Activated CD4-positive, alpha-beta T cell treated with anti-CD3 and anti-CD28 coated beads, Interleukin-2, amount 50 U/mL, for 48 hours (primary cell): ENCODE measurements around the gene SLC13A3.
"Not testable (repeated sequence)": the region's sequence is repeated elsewhere in the genome, so short reads cannot be mapped to it uniquely, and the experiment has no call there.

ENCODE experiments used
- DNase-seq, 2 experiments: peaks; one replicate each; pipeline ENCODE4 v3.0.0-alpha.2; 2020

Gene SLC13A3

DNA sequence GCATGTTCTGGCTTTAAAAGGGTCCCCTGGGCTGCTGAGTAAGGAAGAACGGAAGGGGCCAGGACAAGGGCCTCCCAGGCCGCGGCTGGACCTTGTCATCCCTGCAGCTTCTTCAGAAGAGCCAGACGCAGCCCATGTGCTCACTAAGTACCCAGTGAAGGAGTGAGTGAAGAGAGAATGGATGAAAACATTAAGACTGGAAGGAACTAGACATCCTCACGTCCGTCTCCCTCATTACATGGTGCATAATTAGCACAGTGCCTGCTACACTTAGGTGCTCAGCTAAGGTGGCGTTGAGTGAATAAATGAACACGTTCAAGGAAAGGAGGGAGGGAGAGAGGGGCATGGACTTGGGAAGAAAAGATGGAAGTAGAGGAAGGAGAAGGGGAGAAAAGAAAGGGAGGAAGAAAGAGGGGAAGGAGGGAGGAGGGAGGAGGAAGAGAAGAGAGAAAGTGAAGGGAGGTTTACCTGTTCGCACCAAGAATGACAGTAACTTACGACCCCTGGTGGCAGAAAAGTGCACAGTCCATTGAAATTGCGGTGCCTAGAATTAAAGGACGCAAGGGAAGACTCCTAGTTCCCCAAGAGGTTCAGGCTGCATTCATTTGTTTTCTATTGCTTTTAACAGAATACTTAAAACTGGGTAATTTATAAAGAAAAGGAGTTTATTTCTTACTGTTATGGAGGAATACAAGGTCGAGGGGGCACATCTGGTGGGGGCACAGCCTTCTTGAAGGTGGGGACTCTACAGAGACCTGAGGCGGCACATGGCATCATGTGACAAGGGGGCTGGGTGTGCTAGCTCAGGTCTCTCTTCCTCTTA is 30.0 kb upstream of the SLC13A3 start:
- DNase-seq = peak; percentile 72 to 81

- DNase-seq = no peak
Observed at GRCh38 chr20:46680684-46681031, 29.4 kb upstream of the SLC13A3 start.

DNA sequence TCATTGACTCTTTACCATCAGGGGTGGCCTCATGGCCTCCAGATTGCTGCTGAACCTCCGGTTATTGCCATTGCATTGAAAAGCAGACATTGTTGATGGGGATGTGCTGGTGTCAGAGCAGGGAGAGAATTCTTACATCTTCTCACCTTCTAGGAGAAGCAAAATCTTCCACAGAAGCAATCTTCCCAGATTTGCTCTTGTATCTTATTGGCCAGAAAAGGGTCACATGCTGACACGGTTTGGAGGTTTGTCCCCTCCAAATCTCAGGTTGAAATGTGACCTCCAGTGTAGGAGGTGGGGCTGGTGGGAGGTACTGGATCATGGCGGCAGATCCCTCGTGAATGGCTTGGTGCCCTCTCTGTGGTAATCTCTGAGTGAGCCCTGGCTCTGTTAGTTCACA is 27.3 kb upstream of the SLC13A3 start:
- DNase-seq = no peak

- DNase-seq = no peak
Observed at GRCh38 chr20:46677608-46678007, 26.3 kb upstream of the SLC13A3 start.

- not testable (repeated sequence) for DNase-seq
Observed at GRCh38 chr20:46676649-46677316, 25.5 kb upstream of the SLC13A3 start.

GRCh38 chr20:46674253-46675083 is 23.2 kb upstream of the SLC13A3 start:
- DNase-seq = no peak

- DNase-seq = no peak
Observed at GRCh38 chr20:46673394-46674252, 22.4 kb upstream of the SLC13A3 start.

DNA sequence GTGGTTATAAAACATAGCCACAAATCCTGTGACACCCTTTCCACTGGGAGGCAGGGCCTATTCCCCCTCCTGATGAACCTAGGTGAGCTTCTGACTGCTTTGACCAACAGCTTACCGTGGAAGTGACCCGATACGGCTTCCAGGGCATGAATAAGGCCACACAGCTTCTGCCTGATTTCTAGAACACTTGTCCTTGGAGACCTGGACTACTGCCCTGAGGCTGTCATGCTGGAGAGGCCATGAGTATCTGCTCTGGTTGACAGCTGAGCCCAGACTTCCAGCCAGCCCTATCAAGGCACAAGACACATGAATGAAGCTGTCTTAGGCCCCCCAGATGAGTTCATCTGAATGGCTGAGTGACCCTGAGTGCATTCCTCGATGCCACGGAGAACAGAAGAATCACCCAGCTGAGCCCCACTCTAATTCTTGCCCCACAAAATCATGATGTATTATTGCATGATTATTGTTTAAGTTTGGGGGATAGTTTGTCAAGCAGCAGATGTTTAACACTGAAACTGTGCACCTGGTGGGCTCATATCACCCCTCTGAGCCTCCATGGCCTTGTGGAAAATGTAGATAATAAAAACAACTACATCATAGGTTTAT is 21.4 kb upstream of the SLC13A3 start:
- DNase-seq = no peak

GRCh38 chr20:46671866-46672542 is 20.7 kb upstream of the SLC13A3 start:
- DNase-seq = no peak

GRCh38 chr20:46670585-46671584 is 19.6 kb upstream of the SLC13A3 start:
- DNase-seq = no peak

GRCh38 chr20:46670228-46670584 is 18.9 kb upstream of the SLC13A3 start:
- DNase-seq = no peak

- no peak for DNase-seq
Observed at GRCh38 chr20:46666818-46667515, 15.7 kb upstream of the SLC13A3 start.

DNA sequence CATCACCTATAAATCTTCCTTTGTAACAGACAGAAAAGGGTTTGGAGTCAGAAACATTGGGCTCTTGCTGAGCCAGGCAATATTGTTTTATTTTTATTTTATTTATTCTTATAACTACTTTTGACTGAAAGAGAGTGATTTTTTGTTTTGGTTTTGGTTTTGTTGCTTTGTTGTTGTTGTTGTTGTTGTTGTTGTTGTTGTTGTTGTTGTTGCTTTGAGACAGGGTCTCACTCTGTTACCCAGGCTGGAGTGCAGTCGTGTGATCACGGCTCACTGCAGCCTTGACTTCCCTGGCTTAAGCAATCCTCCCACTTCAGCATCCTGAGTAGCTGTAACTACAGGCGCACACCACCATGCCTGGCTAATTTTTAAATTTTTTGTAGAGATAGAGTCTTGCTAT is 15.0 kb upstream of the SLC13A3 start:
- DNase-seq = no peak

DNA sequence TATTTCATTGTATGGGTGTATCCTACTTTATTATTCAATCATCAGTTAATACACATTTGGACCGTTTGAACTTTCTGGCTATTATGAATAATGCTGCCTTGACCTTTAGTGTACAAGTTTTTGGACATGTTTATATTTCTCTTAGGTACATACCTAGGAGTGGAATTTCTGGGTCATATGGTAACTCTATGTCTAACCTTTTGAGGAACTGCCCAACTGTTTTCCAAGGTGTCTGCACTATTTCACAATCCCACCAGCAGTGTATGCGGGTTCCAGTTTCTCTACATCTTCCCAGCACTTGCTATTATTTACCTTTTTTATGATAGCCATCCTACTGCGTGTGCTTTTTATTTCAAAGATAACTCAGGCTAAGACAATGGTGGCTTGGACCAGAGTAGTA is 14.3 kb upstream of the SLC13A3 start:
- DNase-seq = no peak

GRCh38 chr20:46663531-46663930 is 12.3 kb upstream of the SLC13A3 start:
- DNase-seq = no peak

DNA sequence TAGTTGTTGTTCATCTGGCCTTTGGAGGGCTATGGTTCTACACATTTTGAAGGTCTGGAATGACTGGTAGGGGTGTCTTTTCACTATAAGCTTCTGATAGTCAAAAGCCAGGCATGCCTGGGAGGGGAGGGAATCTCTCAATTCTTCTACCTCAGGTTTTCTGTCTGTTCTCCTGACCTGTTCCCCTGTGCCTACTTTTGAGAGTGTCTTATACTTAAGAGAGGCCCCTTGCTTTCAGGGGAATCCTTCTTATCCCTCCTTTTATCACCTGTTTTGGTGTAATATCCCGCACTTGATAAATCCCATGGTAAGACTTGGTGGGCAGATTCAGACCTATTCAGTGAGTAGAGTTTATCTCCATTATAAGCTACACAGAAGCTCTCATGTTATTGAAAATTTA is 10.4 kb upstream of the SLC13A3 start:
- DNase-seq = no peak

- DNase-seq = no peak
Observed at GRCh38 chr20:46660487-46660886, 9.2 kb upstream of the SLC13A3 start.

DNA sequence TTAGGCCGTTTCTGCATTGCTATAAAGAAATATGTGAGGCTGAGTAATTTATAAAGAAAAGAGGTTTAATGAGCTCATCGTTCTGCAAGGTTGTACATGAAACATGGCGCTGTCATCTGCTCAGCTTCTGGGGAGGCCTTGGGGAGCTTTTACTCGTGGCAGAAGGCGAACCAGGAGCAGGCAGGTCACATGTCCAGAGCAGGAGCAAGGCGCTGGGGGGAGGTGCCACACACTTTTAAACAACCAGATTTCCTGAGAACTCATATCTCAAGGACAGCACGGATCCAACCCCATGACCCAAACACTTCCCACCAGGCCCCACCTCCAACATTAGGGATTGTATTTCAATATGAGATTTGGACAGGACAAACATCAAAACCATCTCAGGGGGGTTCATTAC is 6.4 kb upstream of the SLC13A3 start:
- DNase-seq = no peak

DNA sequence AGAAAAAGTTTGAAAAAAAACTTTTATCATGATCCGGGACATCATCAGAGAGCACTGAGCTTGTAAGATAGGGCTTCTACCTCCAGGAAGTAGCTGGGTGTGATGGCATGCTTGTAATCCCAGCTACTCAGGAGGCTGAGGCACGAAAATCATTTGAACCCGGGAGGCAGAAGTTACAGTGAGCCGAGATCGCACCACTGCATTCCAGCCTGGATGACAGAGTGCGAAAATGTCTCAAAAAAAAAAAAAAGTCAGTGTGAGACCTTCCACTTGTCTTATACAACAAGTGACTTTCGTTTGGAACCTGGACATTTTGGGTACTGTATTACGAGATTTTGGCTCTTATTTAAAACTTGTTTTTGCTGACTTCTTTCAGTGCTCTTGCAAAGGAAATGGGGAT is 5.9 kb upstream of the SLC13A3 start:
- DNase-seq = no peak

DNA sequence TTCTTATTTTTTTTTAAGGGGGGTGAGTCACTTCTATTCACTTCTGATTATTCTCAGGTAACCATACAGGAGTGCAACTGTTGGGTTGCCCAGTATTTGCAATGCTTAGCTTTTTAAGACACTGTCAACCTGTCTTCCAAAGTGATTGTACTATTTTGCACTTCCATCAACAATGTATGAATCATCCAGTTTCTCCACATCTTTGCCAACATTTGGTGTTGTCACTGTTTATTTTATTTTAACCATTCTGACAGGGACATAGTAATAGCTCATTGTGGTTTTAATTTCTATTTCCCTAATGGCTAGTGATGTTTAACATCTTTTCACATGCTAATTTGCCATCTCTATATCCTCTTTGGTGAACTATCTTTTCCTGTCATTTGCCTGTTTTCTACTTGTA is 1.4 kb upstream of the SLC13A3 start:
- no peak for DNase-seq
